Measurements from ENCODE around the gene LYPD5.

The LYPD5 gene

GRCh38 chr19:43752287-43752875 lies 49.9 kb downstream of the LYPD5 start:
- no peak for DNase-seq (ENCODE audit: low read depth in 3 of 3)

DNA sequence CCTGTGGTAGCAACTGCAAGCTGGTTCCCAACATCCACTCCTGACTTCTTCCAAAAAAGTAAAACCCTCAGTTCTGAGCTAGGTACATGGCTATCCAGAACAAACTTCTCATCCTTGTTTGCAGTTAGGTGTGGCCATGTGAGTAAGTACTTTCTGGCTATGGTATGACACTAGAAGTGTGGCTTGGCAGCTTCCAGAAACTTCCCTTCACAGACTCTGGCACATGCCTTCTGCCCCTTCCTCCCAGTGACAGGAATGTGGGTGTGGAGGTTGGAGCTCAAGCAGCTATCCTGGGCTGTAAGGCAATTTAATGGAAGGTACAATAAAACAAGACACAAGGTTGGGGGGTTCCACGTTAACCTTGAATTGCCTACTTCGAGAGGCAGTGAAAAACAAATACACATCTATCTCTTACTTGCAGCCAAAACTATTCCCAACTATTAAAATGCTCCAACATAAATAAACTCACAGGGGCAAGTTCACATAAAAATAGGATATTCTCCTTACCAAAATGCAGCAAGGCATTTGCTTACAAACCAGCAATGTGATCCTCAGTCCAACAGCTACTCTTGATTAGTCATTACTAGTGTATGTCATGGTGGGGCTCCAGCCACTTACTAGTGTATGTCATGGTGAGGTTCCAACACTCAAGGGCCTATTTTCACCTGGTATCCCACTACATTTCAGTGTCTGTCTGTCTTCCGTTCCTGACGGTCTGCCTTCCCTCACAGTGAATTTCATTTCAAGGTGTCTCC lies 50.6 kb downstream of the LYPD5 start:
- no peak for DNase-seq (ENCODE audit: low read depth in 3 of 3)

DNA sequence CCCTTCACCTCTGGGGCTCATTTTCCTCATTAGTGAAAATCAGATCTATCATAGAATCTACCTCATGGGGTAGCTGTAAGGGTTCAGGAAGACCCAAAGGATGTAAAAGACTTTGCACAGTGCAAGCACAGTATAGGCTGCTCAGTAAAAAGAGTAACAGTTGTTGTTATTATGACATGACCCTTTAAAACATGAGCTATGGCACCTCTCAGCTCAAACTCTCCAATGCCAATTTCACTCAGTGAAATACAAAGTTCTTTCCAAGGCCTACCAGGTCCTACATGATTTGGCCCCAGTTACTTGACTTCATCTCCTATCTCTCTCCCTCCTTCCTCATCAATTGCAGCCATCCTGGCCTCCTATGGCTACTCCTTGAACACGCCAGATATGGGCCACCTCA lies 52.3 kb downstream of the LYPD5 start:
- no peak for DNase-seq (ENCODE audit: low read depth in 3 of 3)

- no peak for DNase-seq (ENCODE audit: low read depth in 3 of 3)
Measured at GRCh38 chr19:43749152-43749551, 53.1 kb downstream of the LYPD5 start.

- DNase-seq (ENCODE audit: low read depth in 3 of 3): no peak
Measured at GRCh38 chr19:43748685-43749084, 53.6 kb downstream of the LYPD5 start.

DNA sequence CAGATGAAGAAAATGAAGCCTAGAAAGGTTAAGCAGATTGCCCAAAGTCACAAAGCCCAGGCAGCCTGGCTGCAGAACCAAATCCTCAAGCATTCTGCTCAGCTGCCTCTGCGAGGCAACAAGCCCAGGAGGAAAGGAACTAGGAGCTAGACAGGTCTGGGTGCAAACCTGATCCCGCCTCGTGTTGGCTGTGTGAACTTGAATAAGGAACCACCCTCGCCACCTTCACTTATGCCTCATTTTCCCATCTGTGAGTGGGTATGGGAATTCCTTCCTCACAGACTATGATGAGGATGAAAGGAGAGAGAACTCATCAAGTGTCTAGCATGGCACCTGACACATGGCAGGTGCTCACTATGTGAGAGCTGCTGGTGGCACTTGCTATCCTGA lies 54.0 kb downstream of the LYPD5 start:
- no peak for DNase-seq (ENCODE audit: low read depth in 3 of 3)

- DNase-seq (ENCODE audit: low read depth in 3 of 3): no peak
Measured at GRCh38 chr19:43747557-43748204, 54.6 kb downstream of the LYPD5 start.

All from stimulated activated CD4-positive, alpha-beta T cell treated with anti-CD3 and anti-CD28 coated beads, TNF-alpha, amount 100 ng/mL, for 24 hours (primary cell).